IPS DF 4.7 (cell line): ENCODE results near the gene BET1.
A peak's percentile ranks its signal among the peaks of the same experiment; 100 is the strongest.
"Not testable (repeated sequence)": the region's sequence is repeated elsewhere in the genome, so short reads cannot be mapped to it uniquely, and the experiment has no call there.

Experiments used
- DNase-seq: peaks from one replicate; pipeline ENCODE4 v3.0.0-alpha.2; 2013; ENCODE audit warnings: low spot score; ENCODE audit errors: extremely low read depth

Gene BET1

DNA sequence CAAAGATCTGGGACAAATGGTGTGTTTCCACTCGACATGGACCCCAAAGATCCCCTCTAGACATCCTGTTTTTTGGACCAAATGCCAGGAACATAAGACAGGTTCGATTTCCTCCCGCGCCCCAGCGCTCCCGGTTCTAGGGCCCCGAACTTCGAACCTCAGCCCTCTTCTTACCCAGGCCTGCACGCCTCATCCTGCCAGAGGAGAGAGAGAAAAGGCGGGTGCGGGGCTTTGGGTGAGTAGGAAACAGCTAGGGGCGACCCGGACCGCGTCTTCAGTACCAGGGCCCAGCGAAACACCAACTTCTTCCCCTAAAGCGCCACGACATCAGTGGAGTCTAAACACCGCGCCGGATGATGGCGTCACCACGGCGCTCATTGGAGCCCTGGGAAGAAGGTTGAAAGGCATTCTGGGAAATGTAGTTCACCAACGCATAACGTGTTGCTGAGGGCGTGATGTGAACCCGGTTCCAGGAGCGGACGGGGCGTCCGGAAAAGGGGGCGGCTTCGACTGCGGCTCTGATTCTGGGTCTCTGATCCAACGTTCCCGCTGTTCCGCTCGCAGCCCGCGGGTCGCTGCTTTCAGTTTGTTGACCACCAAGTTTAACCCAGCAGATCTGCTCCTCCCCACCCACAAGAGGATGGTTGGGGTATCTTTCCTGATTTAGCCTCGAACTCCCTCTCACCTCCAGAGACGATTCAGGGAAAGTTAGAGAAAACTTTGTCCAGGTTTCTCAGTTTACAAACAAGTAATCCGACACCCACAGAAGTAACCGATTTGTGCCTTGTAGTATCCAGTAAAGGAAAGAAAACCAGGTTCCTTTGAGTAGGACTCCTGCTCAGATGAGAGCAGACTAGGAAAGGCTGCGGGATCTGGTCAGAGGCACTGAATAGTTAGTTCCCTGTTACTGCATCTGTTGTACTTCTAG, at the start of gene BET1:
TSS of gene BET1 (minus strand) at position 332 of the 928 bp plus-strand sequence. CDS start at position 193, 139 bp downstream.
- peak; percentile 96 for DNase-seq

DNA sequence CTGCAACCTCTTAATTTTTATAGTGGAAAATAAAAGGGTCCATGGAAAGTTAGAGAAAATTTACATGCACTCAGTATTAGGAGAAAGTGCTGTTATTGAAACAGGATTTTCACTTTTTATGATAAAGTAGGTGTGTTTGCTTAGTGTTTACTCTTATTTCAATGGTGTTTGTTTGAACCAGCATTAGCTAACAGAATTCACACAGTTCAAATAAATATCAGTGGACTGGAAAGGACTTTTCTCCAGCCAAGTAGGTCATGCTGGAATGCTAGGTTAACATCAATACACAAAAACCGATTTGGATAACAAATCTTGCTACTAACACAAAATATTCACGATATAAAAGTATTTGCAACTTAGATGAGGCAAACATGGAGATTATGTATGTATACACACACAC, 49.4 kb upstream of the BET1 start:
- no peak for DNase-seq

DNA sequence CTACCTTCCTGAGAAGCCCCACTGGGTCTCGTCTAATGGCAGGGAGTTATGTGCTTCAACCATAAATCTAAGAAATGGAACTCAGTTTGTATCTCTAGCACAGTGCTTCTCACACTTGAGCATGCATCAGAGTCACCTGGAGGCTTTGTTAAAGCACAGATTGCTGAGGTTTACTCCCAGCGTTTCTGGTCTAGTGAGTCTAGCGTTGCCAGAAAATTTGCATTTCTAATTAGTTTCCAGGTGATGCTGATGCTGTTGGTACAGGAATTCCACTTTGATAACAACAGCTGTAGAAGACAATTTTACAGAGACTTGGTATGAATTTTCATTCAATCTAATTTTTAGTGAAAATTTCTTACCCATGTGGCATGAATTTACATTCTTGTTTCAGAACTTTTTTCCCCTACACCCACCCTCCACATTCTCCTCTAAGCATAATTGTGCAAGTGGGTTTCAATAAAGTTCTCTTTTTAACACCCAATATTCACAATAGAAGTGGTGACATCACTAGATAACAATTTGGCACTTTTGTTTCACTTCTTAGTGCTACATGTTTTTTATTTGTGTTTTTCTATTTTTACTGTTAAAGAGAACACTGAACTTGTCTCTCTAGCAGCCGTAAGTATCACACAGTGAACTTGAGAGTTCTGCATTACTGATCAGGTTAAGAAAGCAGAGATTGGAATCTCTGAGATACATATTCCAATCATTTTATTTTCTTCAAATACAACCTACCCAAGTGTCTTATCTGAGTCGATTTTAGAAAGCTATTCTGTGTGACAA, 48.4 kb upstream of the BET1 start:
- no peak for DNase-seq

DNA sequence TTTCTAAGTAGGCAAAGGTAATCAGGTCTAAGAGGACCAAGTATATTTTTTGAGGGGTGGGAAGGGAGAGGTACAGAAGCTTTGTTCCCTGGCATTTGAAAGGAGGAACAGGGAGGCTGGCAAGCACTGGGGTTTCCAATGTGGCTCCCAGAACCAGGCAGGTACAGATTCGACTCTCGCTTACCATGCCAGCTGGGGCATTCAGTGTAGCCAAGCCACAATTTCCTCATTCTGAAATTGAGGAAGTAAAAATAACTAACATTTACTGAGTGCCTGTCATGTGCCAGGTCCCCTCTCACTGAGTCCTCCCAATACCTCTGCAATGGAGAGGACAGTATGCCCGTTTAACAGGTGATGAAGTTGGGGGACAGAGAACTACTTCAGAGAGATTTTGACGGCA, 45.9 kb upstream of the BET1 start:
- DNase-seq, result no peak

DNA sequence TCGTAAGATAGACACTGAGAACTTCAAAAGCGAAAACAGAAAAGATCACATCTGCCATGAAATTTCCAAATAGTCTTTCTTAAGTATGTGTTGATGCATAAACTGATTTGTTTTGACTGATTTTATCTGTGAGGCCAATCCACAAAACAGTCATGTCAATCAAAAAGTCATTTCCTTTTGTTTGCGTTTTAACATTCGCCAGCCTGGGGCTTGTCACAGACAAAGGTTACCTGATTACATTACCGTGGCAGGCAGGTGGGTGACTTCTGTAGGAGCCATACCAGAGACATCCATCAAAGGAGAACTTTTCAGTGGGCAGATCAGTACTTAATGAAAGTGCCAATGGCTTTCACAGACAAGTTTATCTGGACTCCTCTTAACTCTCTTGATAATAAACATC, 45.5 kb upstream of the BET1 start:
- no peak for DNase-seq

DNA sequence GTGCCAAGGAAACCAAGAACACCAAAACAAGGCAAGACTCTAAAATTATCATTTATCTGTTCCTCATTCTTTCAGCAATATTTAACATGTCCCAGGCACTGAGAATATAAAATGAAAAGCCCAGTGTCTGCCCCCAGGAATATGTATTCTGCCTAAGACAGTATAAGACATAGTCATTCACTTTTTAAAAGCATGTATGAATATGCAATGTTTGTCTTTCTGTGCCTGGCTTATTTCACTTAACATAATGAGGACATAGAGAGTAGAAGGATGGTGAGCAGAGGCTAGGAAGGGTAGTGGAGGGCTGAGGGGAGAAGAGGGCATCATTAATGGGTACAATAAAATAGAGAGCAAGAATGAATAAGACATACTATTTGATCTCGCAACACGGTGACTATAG, 44.6 kb upstream of the BET1 start:
- DNase-seq, result no peak

DNA sequence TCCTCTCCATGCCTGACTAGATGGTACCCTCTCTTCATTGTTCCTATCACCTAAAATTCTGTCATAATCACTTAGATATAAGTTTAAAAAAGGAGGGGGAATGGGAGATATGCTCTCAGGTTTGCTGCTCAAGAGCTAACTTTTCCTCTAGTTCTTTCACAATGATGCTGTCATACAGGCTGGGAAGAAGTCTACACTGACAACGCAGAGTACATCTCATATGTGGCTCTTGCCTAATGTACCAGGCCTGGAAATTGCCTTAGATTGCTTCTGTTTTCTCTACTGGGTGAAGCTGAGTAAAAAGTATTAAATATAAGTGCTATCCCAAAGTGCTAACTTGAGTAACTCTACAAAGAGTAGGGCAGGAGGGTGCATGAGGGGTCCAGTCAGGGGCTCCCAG, 43.8 kb upstream of the BET1 start:
- no peak for DNase-seq

GRCh38 chr7:94045581-94045980, 41.4 kb upstream of the BET1 start:
- DNase-seq, result no peak

DNA sequence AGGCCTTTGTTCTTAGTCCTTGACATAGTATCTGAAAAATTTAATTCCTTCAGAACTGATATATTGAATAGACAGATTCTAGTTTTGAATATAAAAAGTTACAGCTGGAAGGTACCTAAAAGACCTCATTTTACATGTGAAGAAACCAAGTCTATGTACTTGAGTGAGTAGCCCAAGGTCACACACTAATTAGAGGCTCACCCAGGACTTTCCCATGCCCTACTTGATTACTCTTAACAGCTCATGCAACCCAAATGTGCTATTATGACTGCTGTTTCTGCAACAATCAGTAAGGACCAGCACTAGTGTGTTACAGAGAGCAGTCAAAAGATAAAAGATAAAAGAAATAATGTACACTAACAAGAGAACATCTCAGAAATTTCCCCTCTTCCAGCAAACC, 40.7 kb upstream of the BET1 start:
- DNase-seq, result no peak

DNA sequence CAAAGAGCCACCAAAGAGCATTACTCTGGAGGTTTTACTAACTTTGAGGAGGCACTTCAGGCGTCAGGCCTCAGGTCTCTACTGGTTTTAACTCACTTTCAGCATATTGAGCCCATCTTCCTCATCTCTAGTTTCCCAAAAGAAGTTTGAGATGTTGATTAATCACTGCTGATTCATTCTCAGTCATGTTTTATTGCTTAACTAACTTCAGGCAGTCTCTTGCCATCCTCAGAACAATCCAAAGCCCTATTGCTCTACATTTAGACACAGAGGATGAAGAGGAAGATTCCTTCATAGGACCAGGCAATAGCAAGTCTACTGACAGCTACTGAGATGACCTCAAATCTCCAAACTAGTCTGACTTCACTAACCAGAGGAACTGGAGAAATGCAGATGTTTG, 39.1 kb upstream of the BET1 start:
- DNase-seq, result no peak

DNA sequence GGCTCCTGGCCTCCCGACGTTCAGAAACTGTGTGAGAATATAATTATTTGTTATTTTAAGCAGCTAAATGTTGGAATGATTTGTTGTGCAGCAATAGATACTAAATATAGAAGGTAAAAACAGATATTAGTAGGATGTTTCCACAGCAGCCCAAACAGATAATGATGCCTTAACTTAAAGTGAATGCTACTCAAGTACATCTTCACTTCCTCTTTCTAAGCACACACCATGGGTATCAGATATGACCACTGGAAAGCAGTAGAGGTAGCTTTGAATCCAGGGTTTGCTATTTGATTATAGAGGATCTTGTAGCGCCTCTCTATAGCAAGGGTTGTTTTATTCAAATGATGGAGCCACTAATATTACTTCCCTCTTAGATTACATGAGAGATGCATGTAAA, 38.2 kb upstream of the BET1 start:
- DNase-seq, result no peak

DNA sequence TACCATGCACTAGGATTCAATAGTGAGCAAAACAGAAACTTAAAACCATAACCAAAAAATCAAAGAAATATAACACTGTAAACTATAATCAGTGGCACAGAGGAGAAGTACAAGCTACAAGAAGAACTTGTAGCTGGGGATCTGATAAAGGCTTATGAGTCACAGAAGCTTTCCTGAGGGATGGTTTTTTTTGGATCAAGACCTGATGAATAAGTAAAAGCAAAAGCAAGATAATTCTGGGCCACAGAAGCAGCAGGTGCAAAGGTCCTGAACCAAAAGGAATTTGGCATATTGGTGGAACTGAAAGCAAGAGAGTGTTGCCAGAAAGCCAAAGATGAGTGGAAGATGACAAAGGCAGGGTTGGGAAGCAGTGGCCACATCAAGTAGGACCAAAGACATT, 37.4 kb upstream of the BET1 start:
- DNase-seq, result no peak

DNA sequence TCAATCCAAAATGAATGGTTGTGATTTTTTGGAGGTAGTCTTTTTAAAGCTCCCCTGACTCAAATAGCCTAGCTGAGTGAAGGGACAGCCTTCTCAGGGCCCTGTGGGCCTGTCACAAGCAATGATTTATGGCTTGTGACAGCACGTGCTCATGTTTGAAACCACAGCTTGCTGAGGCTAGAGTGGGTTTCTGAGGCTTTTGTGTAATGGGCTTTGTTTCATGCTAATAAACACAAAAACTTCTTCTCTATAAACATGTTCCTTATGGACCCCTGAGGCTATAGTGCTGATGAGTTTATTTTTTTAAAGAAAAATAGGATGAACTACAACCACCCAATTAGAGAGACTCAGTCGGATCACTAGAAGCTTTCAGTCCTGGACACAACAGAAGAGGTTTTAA, 36.1 kb upstream of the BET1 start:
- DNase-seq, result no peak

DNA sequence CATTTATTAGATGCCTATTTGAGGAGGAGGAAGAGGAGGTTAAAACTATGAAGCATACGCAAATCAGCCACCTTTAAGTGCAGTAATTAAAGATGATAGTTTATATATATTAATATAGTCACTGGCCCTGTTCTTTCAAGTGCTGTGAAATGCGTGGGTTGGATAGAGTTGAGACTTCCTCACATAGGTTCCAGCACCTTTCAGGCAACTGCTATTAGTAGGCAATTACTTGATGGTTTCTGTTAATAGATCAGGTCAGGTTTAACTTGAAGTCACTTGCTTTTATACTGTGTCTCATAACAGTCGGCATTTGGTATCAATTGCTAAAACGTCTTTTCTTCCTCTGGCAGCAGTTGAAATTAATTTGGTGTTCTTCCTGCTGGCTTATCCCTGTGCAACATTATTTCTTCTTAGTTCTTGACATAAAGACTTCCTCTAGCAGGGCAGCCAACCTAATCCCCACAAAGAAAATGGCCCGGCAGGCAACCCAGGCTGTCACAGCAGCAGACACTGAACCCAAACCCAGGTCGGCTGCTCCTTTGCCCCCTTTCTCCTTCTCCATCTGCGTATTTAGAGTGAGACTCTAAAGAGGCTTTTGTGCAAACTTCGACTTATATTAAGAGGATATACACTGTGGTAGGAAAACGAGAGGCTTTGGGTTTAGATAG, 35.3 kb upstream of the BET1 start:
- no peak for DNase-seq

- no peak for DNase-seq
Measured at GRCh38 chr7:94031865-94032264, 27.7 kb upstream of the BET1 start.

GRCh38 chr7:94030634-94031033, 26.5 kb upstream of the BET1 start:
- DNase-seq, result no peak

DNA sequence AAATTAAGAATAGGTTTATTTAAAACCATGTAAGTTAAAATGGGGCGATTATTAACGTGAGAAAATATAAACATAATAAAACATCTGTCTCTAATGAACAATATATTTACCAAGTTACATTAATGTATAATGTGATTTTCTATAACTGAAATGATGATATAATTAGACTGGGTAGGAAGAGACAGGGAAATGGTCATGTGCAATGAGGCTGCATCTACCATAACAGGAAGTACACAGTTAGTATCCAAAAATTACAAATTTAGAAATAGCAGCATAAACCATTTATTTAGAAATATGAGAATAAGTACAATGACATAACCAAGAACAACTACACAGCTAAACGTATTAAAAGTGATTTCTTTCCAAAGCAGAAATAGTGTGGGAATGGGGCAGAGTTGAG, 25.8 kb upstream of the BET1 start:
- DNase-seq, result no peak

GRCh38 chr7:94028768-94029167, 24.6 kb upstream of the BET1 start:
- no peak for DNase-seq

- not testable (repeated sequence) for DNase-seq
Measured at GRCh38 chr7:94026619-94027018, 22.5 kb upstream of the BET1 start.

GRCh38 chr7:94022550-94022949, 18.4 kb upstream of the BET1 start:
- DNase-seq, result no peak

DNA sequence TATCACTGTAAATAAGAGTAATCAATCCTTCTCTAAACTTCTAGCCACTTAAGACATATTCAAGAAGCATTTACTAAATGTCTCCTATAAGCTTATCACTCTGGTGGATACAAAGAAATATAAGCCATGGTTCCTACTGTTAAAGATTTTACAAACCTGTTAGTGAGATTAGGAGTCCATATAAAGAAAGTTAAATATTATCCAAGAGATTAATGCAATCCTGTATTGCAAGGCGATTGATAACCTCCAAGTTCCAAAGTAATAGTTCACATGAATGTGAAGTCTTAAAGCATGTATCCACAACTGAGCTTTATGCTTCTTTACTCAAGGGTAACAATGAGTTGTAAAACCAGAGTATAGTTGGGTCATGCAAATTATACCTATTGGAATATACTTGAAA, 12.6 kb upstream of the BET1 start:
- DNase-seq, result no peak

DNA sequence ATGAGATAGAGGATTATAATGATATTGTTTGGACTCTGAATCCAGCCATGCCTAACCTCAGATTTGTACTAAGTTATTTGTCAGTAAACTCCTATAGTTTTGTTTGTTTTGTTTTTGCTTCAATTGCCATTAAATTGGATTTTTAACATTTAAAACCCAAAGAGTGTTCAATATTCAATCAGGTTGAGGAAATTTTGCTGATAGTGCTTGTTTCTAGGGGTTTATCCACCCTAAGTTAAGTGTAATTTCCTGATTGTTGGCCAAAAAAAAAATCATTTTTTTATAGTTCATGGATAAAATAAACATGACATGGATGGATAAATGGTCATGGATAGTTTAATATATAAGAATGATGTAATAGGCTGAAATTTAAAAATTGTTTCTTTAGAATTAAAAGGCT, 11.4 kb upstream of the BET1 start:
- no peak for DNase-seq
